Lower lobe of right lung (tissue), 2 donors: ENCODE data around the gene MAP3K14. TPM values are rescaled to one million over a fixed set of nuclear protein-coding genes. Genes with fewer than 3 reads are reported as not detected.

Experiments
- ATAC-seq, 2 donors: fragments of 200-7000 bp; cut with Tn5 transposase; one replicate each; pipeline ENCODE4 v1.9.1; 2020 to 2022; ENCODE audit warnings: mild to moderate bottlenecking in 2 of 2, moderate library complexity in 2 of 2
- DNase-seq: peaks from one replicate; pipeline ENCODE4 v3.0.0-alpha.2; 2020
- H3K27ac ChIP-seq: fragments of 200-600 bp; one replicate; pipeline ENCODE4 v1.8.0; 2022
- H3K27me3 ChIP-seq: fragments of 200-600 bp; one replicate; pipeline ENCODE4 v1.8.0; 2022; ENCODE audit warnings: low read depth
- H3K36me3 ChIP-seq: fragments of 200-600 bp; one replicate; pipeline ENCODE4 v1.8.0; 2022; ENCODE audit warnings: mild to moderate bottlenecking
- H3K4me1 ChIP-seq: fragments of 200-600 bp; one replicate; pipeline ENCODE4 v1.8.0; 2022
- H3K4me3 ChIP-seq: fragments of 200-600 bp; one replicate; pipeline ENCODE4 v1.8.0; 2022; ENCODE audit warnings: mild to moderate bottlenecking
- H3K9me3 ChIP-seq: fragments of 200-600 bp; one replicate; pipeline ENCODE4 v1.8.0; 2022
- CTCF ChIP-seq: fragments of 200-600 bp; IDR thresholded peaks from one replicate; pipeline ENCODE4 v1.8.0; 2022; ENCODE audit warnings: antibody characterized with exemption, mild to moderate bottlenecking
- intact Hi-C: fragments of 100-400 bp; cut with DNase I; formaldehyde crosslinking; loops from one replicate; pipeline ENCODE4 v1.11.0; 2022
- total RNA-seq: library from RNA; stranded (reverse); fragmentation: NEBNext Ultra II Directional; extraction: Animal tissue kit (Norgen Biotek cat#: 25700); gene quantifications from one replicate; pipeline ENCODE4 v1.2.1, GENCODE V29; 2021
- donor health status: DM: no; HTN: yes; CAD: no; lungs with severe emphysema.

MAP3K14 gene
- total RNA-seq, 1 donor from 2014 or later: 9.3 TPM

- DNase-seq: no peak
- H3K27ac ChIP-seq: peak overlapping the region; percentile 20
- intact Hi-C loops: no loop called here
- H3K9me3 ChIP-seq: no peaks in the 10 kb centered on the region
- peak; percentile 3 to 33 for ATAC-seq
- no peak overlapping the region for H3K4me3 ChIP-seq
- H3K36me3 ChIP-seq: peaks cover 60% of the 10 kb centered on the region
- H3K27me3 ChIP-seq: no peaks in the 10 kb centered on the region
- TF ChIP-seq CTCF: no peak
- H3K4me1 ChIP-seq: peaks cover 70% of the 10 kb centered on the region
These were observed 27.2 kb downstream of the MAP3K14 start for GRCh38 chr17:45289301-45290268.

GRCh38 chr17:45288825-45289224 lies 28.0 kb downstream of the MAP3K14 start:
- H3K4me1 ChIP-seq: peaks cover 68% of the 10 kb centered on the region
- H3K9me3 ChIP-seq: no peaks in the 10 kb centered on the region
- no peak overlapping the region for H3K4me3 ChIP-seq
- intact Hi-C loops: no loop called here
- ATAC-seq (peak; percentile 19 to 47), DNase-seq (no peak)
- TF ChIP-seq CTCF: no peak
- peaks cover 67% of the 10 kb centered on the region for H3K36me3 ChIP-seq
- no peaks in the 10 kb centered on the region for H3K27me3 ChIP-seq
- H3K27ac ChIP-seq: peak overlapping the region; percentile 20

GRCh38 chr17:45287526-45288500 lies 29.0 kb downstream of the MAP3K14 start:
- Histone ChIP-seq H3K4me1 (peaks cover 66% of the 10 kb centered on the region), H3K36me3 (peaks cover 77% of the 10 kb centered on the region), H3K27me3 (no peaks in the 10 kb centered on the region), H3K4me3 (no peak overlapping the region), H3K27ac (peak overlapping the region; percentile 36), H3K9me3 (no peaks in the 10 kb centered on the region)
- ATAC-seq (no peak), DNase-seq (no peak)
- TF ChIP-seq CTCF: no peak
- intact Hi-C loops: no loop called here

- H3K4me3 ChIP-seq: no peak overlapping the region
- no peak for DNase-seq
- peaks cover 93% of the 10 kb centered on the region for H3K36me3 ChIP-seq
- H3K27ac ChIP-seq: no peak overlapping the region
- H3K27me3 ChIP-seq: no peaks in the 10 kb centered on the region
- peaks cover 54% of the 10 kb centered on the region for H3K4me1 ChIP-seq
- H3K9me3 ChIP-seq: no peaks in the 10 kb centered on the region
- TF ChIP-seq CTCF: no peak
- ATAC-seq: no peak
- intact Hi-C loops: no loop called here
These were observed 30.5 kb downstream of the MAP3K14 start for GRCh38 chr17:45286286-45286685.
